Smooth muscle cell (in vitro differentiated cells): ENCODE measurements around the gene LRFN2. TPM values are rescaled to one million over a fixed set of nuclear protein-coding genes. Genes with fewer than 3 reads are reported as not detected.

Experiments used
- DNase-seq: peaks from one replicate; lab custom pipeline; 2025; ENCODE audit not compliant: unreplicated experiment; lab: John Stamatoyannopoulos, UW
- H2AFZ ChIP-seq: fragments of 200-600 bp; sonication (generic); 2 replicates; pipeline ENCODE4 v1.6.0; 2016; ENCODE audit warnings: antibody characterized with exemption, low read depth, mild to moderate bottlenecking
- H3F3A ChIP-seq: fragments of 200-600 bp; sonication (generic); 2 replicates; pipeline ENCODE4 v1.6.0; 2017; ENCODE audit warnings: antibody characterized with exemption, low read depth
- H3K27ac ChIP-seq: fragments of 200-600 bp; sonication (generic); 2 replicates; pipeline ENCODE4 v1.5.1; 2016; ENCODE audit warnings: low read depth, mild to moderate bottlenecking
- H3K27me3 ChIP-seq: fragments of 200-600 bp; sonication (generic); 2 replicates; pipeline ENCODE4 v1.6.1; 2016; ENCODE audit warnings: low read depth, mild to moderate bottlenecking
- H3K36me3 ChIP-seq: fragments of 200-600 bp; sonication (generic); 2 replicates; pipeline ENCODE4 v1.5.1; 2016; ENCODE audit warnings: low read depth
- H3K4me1 ChIP-seq: fragments of 200-600 bp; sonication (generic); 2 replicates; pipeline ENCODE4 v1.5.1; 2016; ENCODE audit warnings: low read depth
- H3K4me2 ChIP-seq: fragments of 200-600 bp; sonication (generic); 2 replicates; pipeline ENCODE4 v1.6.0; 2016; ENCODE audit warnings: mild to moderate bottlenecking
- H3K4me3 ChIP-seq: fragments of 200-600 bp; sonication (generic); 2 replicates; pipeline ENCODE4 v1.5.1; 2016; ENCODE audit warnings: mild to moderate bottlenecking
- H3K79me2 ChIP-seq: fragments of 200-600 bp; sonication (generic); 2 replicates; pipeline ENCODE4 v1.6.0; 2016; ENCODE audit warnings: low read depth, mild to moderate bottlenecking
- H3K9ac ChIP-seq: fragments of 200-600 bp; sonication (generic); 2 replicates; pipeline ENCODE4 v1.6.0; 2016; ENCODE audit warnings: low read depth
- H3K9me3 ChIP-seq: fragments of 200-600 bp; sonication (generic); replicated peaks from 2 replicates; pipeline ENCODE4 v1.5.1; 2016; ENCODE audit warnings: low read depth
- H4K20me1 ChIP-seq: fragments of 200-600 bp; sonication (generic); 2 replicates; pipeline ENCODE4 v1.6.0; 2016; ENCODE audit warnings: low read depth
- WGBS: methylation state at CpG from one replicate; pipeline ENCODE4 v1.1.7; 2016; ENCODE audit warnings: low lambda C conversion rate; 5-methylcytosine and 5-hydroxymethylcytosine counted together
- polyA plus RNA-seq: library from polyadenylated mRNA; unstranded; fragments of >200 nt; fragmentation: Nextera tagmentation; extraction: Ambion mirVana; gene quantifications from 2 replicates; pipeline ENCODE4 v1.2.1, GENCODE V29; 2016
- total RNA-seq: library from RNA; depleted of rRNA; stranded (reverse); fragments of >200 nt; gene quantifications from 2 replicates; pipeline ENCODE4 v1.2.3, GENCODE V29; 2014
- TF ChIP-seq, protein P1 (sequence below): fragments of 200-600 bp; sonication (generic); IDR thresholded peaks from 2 replicates; pipeline ENCODE4 v1.5.1; 2017; ENCODE audit warnings: borderline replicate concordance, mild to moderate bottlenecking, antibody characterized with exemption; ENCODE audit not compliant: insufficient read depth, poor library complexity, severe bottlenecking

Gene LRFN2
- total and polyA plus RNA-seq, 2 experiments from 2014 or later: 0.04 to 0.57 TPM

DNA sequence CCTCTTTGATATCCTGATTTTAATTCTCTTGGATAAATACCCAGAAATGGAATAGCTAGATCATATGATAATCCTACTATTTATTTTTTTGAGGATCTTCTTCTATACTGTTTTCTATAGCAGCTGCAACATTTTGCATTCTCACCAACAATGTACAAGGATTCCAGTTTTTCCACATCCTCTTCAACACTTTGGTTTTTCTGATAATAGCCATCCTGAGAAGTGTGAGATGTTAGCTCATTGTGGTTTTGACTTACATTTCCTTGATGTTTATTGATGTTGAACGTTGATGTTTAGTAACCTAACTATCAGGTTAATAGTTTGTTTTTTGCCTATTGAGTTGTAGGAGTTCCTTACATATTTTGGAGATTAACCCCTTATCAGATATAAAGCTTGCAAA, 217.3 kb downstream of the LRFN2 start:
- no peak overlapping the region for H3K27ac ChIP-seq
- H3K27me3 ChIP-seq: no peaks in the 10 kb centered on the region
- no peaks in the 10 kb centered on the region for H3F3A ChIP-seq
- no peak overlapping the region for H3K4me2 ChIP-seq
- 67% methylated on average over 1 of the region's 1 CpG for WGBS
- no peak overlapping the region for H2AFZ ChIP-seq
- no peaks in the 10 kb centered on the region for H3K9me3 ChIP-seq
- no peak for DNase-seq
- H3K4me1 ChIP-seq: no peaks in the 10 kb centered on the region
- H3K9ac ChIP-seq: no peak overlapping the region
- no peak overlapping the region for H3K4me3 ChIP-seq
- H3K79me2 ChIP-seq: no peaks in the 10 kb centered on the region
- TF ChIP-seq, protein P1, sequence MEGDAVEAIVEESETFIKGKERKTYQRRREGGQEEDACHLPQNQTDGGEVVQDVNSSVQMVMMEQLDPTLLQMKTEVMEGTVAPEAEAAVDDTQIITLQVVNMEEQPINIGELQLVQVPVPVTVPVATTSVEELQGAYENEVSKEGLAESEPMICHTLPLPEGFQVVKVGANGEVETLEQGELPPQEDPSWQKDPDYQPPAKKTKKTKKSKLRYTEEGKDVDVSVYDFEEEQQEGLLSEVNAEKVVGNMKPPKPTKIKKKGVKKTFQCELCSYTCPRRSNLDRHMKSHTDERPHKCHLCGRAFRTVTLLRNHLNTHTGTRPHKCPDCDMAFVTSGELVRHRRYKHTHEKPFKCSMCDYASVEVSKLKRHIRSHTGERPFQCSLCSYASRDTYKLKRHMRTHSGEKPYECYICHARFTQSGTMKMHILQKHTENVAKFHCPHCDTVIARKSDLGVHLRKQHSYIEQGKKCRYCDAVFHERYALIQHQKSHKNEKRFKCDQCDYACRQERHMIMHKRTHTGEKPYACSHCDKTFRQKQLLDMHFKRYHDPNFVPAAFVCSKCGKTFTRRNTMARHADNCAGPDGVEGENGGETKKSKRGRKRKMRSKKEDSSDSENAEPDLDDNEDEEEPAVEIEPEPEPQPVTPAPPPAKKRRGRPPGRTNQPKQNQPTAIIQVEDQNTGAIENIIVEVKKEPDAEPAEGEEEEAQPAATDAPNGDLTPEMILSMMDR: no peak
- H4K20me1 ChIP-seq: no peaks in the 10 kb centered on the region
- H3K36me3 ChIP-seq: no peaks in the 10 kb centered on the region

DNA sequence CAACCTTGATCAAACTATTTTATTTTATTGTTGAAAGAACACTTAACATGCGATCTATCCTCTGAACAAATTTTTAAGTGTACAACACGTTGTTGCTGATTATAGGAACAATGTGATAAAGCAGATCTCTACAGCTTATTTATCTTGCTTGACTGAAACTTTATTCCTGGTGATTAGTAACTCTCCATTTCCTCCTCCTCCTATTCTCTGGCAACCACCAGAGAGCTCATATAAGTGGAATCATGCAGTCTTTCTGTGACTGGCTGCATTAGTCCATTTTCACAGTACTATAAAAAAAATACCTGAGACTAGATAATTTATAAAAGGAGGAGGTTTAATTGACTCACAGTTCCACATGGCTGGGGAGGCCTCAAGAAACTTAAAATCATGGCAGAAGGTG, 218.1 kb downstream of the LRFN2 start:
- no peaks in the 10 kb centered on the region for H3K4me1 ChIP-seq
- H3K4me3 ChIP-seq: no peak overlapping the region
- no peak overlapping the region for H3K27ac ChIP-seq
- H2AFZ ChIP-seq: no peak overlapping the region
- no peaks in the 10 kb centered on the region for H3K27me3 ChIP-seq
- no peaks in the 10 kb centered on the region for H3F3A ChIP-seq
- no peaks in the 10 kb centered on the region for H4K20me1 ChIP-seq
- no peak for DNase-seq
- 60% methylated on average over 2 of the region's 2 CpGs for WGBS
- no peaks in the 10 kb centered on the region for H3K79me2 ChIP-seq
- H3K4me2 ChIP-seq: no peak overlapping the region
- no peak overlapping the region for H3K9ac ChIP-seq
- TF ChIP-seq, protein P1: no peak
- no peaks in the 10 kb centered on the region for H3K9me3 ChIP-seq
- H3K36me3 ChIP-seq: no peaks in the 10 kb centered on the region

DNA sequence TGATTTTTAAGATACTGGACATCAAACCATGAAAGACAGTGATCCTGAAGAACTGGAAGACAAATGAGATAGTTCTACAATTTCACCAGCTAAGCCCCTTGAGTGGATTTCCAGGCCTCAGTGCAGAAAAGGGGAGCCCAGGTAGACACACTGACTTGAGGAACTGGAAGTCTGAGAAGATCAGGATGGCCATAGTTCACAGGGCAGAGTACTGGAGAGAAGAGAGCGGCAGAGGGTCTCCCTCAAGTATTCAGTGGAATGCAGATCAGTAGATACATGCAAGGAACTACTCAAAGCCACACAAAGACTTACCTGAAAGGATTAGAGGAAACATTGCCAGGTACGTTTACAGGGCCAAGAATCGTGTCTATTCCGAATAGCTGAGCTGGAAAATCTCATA, 224.3 kb downstream of the LRFN2 start:
- no peaks in the 10 kb centered on the region for H3K36me3 ChIP-seq
- WGBS: 87% methylated on average over 4 of the region's 4 CpGs
- H3K4me3 ChIP-seq: no peak overlapping the region

DNA sequence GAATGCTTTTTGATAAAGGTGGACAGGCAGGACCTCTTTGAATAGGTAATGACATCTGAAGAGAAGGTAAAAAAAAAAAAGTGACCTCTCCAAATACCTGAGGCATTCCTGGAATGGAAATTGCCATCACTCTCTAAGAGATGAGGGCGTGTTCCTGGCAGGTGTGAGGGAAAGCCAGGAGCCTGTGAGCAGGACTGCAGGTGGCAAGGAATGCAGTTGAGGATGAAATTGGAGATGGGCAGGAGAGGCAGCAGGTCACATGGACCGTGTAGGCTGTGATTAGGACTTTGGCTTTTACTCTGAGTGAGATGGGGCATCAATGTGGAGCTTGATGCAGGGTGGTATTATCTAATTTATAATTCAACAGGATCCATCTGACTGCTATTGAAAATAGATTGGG, 227.4 kb downstream of the LRFN2 start:
- no peaks in the 10 kb centered on the region for H3K27me3 ChIP-seq
- no peaks in the 10 kb centered on the region for H3K79me2 ChIP-seq
- H3K4me3 ChIP-seq: no peak overlapping the region
- no peaks in the 10 kb centered on the region for H3F3A ChIP-seq
- 37% methylated on average over 2 of the region's 2 CpGs for WGBS
- no peaks in the 10 kb centered on the region for H3K4me1 ChIP-seq
- no peaks in the 10 kb centered on the region for H3K9me3 ChIP-seq
- H3K4me2 ChIP-seq: no peak overlapping the region
- no peak overlapping the region for H3K9ac ChIP-seq
- H3K27ac ChIP-seq: no peak overlapping the region
- H4K20me1 ChIP-seq: no peaks in the 10 kb centered on the region
- DNase-seq: no peak
- no peaks in the 10 kb centered on the region for H3K36me3 ChIP-seq
- no peak overlapping the region for H2AFZ ChIP-seq
- TF ChIP-seq, protein P1: no peak

More for the DNA sequence above, 224.3 kb downstream of the LRFN2 start:
- no peaks in the 10 kb centered on the region for H3F3A ChIP-seq
- H3K4me1 ChIP-seq: no peaks in the 10 kb centered on the region
- H3K27ac ChIP-seq: no peak overlapping the region
- no peaks in the 10 kb centered on the region for H3K27me3 ChIP-seq
- H2AFZ ChIP-seq: no peak overlapping the region
- H3K4me2 ChIP-seq: no peak overlapping the region
- no peak for DNase-seq
- no peaks in the 10 kb centered on the region for H3K79me2 ChIP-seq
- H4K20me1 ChIP-seq: no peaks in the 10 kb centered on the region
- H3K9me3 ChIP-seq: no peaks in the 10 kb centered on the region
- TF ChIP-seq, protein P1: no peak
- no peak overlapping the region for H3K9ac ChIP-seq
